ENCODE measurements around the gene ST3GAL5.

ST3GAL5 gene

GRCh38 chr2:85872536-85873161 is 16.1 kb downstream of the ST3GAL5 start:
- DNase-seq (ENCODE audit: insufficient read length, low spot score) (no peak), FAIRE-seq (no peak)
- no peak for TF ChIP-seq PAX5 (IDR thresholded peaks at IDR 0.05; ENCODE audit: insufficient read depth, low read length, severe bottlenecking)
- no peak for TF ChIP-seq POLR2A (IDR thresholded peaks at IDR 0.05; ENCODE audit: low read depth, low read length)

- DNase-seq (ENCODE audit: insufficient read length, low spot score), result no peak
- TF ChIP-seq SPI1 (IDR thresholded peaks at IDR 0.05; ENCODE audit: low read depth, low read length) (no peak), PAX5 (IDR thresholded peaks at IDR 0.05; ENCODE audit: insufficient read depth, low read length, severe bottlenecking) (no peak), POU2F2 (IDR thresholded peaks at IDR 0.05; ENCODE audit: low read depth, low read length) (no peak), POLR2AphosphoS5 (IDR thresholded peaks at IDR 0.05; ENCODE audit: low read depth, low read length) (no peak), TAF1 (IDR thresholded peaks at IDR 0.05; ENCODE audit: low read depth, low read length) (no peak), POLR2A (IDR thresholded peaks at IDR 0.05; ENCODE audit: low read depth, low read length) (no peak)
- FAIRE-seq, result no peak
These were observed 17.2 kb downstream of the ST3GAL5 start for GRCh38 chr2:85871494-85872164.

- no peak for TF ChIP-seq SPI1 (IDR thresholded peaks at IDR 0.05; ENCODE audit: low read depth, low read length)
- TF ChIP-seq TAF1 (IDR thresholded peaks at IDR 0.05; ENCODE audit: low read depth, low read length), result no peak
- no peak for TF ChIP-seq POU2F2 (IDR thresholded peaks at IDR 0.05; ENCODE audit: low read depth, low read length)
- no peak for TF ChIP-seq PAX5 (IDR thresholded peaks at IDR 0.05; ENCODE audit: insufficient read depth, low read length, severe bottlenecking)
- no peak for TF ChIP-seq POLR2A (IDR thresholded peaks at IDR 0.05; ENCODE audit: low read depth, low read length)
- no peak for TF ChIP-seq POLR2AphosphoS5 (IDR thresholded peaks at IDR 0.05; ENCODE audit: low read depth, low read length)
- FAIRE-seq (no peak), DNase-seq (ENCODE audit: insufficient read length, low spot score) (no peak)
These were observed 20.0 kb downstream of the ST3GAL5 start for GRCh38 chr2:85868822-85869221.

GRCh38 chr2:85867556-85868292 is 21.1 kb downstream of the ST3GAL5 start:
- no peak for FAIRE-seq

GRCh38 chr2:85867121-85867520 is 21.7 kb downstream of the ST3GAL5 start:
- DNase-seq (ENCODE audit: insufficient read length, low spot score) (no peak), FAIRE-seq (no peak)
- TF ChIP-seq POU2F2 (IDR thresholded peaks at IDR 0.05; ENCODE audit: low read depth, low read length) (no peak), SPI1 (IDR thresholded peaks at IDR 0.05; ENCODE audit: low read depth, low read length) (no peak), TAF1 (IDR thresholded peaks at IDR 0.05; ENCODE audit: low read depth, low read length) (no peak), PAX5 (IDR thresholded peaks at IDR 0.05; ENCODE audit: insufficient read depth, low read length, severe bottlenecking) (no peak), POLR2A (IDR thresholded peaks at IDR 0.05; ENCODE audit: low read depth, low read length) (no peak), POLR2AphosphoS5 (IDR thresholded peaks at IDR 0.05; ENCODE audit: low read depth, low read length) (no peak)

More at GRCh38 chr2:85867556-85868292, 21.1 kb downstream of the ST3GAL5 start:
- no peak for DNase-seq (ENCODE audit: insufficient read length, low spot score)
- TF ChIP-seq PAX5 (IDR thresholded peaks at IDR 0.05; ENCODE audit: insufficient read depth, low read length, severe bottlenecking) (no peak), TAF1 (IDR thresholded peaks at IDR 0.05; ENCODE audit: low read depth, low read length) (no peak)

GRCh38 chr2:85866165-85866659 is 22.6 kb downstream of the ST3GAL5 start:
- no peak for DNase-seq (ENCODE audit: insufficient read length, low spot score)
- TF ChIP-seq POLR2A (IDR thresholded peaks at IDR 0.05; ENCODE audit: low read depth, low read length), result no peak
- TF ChIP-seq POLR2AphosphoS5 (IDR thresholded peaks at IDR 0.05; ENCODE audit: low read depth, low read length), result no peak
- FAIRE-seq, result no peak

- TF ChIP-seq POU2F2 (IDR thresholded peaks at IDR 0.05; ENCODE audit: low read depth, low read length), result peak; percentile 80; the same call in 1 of the 2 replicates
- no peak for TF ChIP-seq SPI1 (IDR thresholded peaks at IDR 0.05; ENCODE audit: low read depth, low read length)
- DNase-seq (ENCODE audit: insufficient read length, low spot score) (no peak), FAIRE-seq (no peak)
These were observed 23.1 kb downstream of the ST3GAL5 start for GRCh38 chr2:85865539-85866164.

- DNase-seq (ENCODE audit: insufficient read length, low spot score) (no peak), FAIRE-seq (no peak)
These were observed 24.1 kb downstream of the ST3GAL5 start for GRCh38 chr2:85864654-85865053.

GRCh38 chr2:85862426-85862825 is 26.4 kb downstream of the ST3GAL5 start:
- FAIRE-seq (no peak), DNase-seq (ENCODE audit: insufficient read length, low spot score) (no peak)
- TF ChIP-seq TAF1 (IDR thresholded peaks at IDR 0.05; ENCODE audit: low read depth, low read length) (no peak), POLR2A (IDR thresholded peaks at IDR 0.05; ENCODE audit: low read depth, low read length) (no peak), POLR2AphosphoS5 (IDR thresholded peaks at IDR 0.05; ENCODE audit: low read depth, low read length) (no peak), POU2F2 (IDR thresholded peaks at IDR 0.05; ENCODE audit: low read depth, low read length) (no peak), PAX5 (IDR thresholded peaks at IDR 0.05; ENCODE audit: insufficient read depth, low read length, severe bottlenecking) (no peak)

More at GRCh38 chr2:85864654-85865053, 24.1 kb downstream of the ST3GAL5 start:
- TF ChIP-seq POLR2A (IDR thresholded peaks at IDR 0.05; ENCODE audit: low read depth, low read length) (no peak), TAF1 (IDR thresholded peaks at IDR 0.05; ENCODE audit: low read depth, low read length) (no peak), SPI1 (IDR thresholded peaks at IDR 0.05; ENCODE audit: low read depth, low read length) (no peak), PAX5 (IDR thresholded peaks at IDR 0.05; ENCODE audit: insufficient read depth, low read length, severe bottlenecking) (no peak), POLR2AphosphoS5 (IDR thresholded peaks at IDR 0.05; ENCODE audit: low read depth, low read length) (no peak), POU2F2 (IDR thresholded peaks at IDR 0.05; ENCODE audit: low read depth, low read length) (no peak)
